HG02885 (cell line): ENCODE data around the gene ARHGAP24.
"Not testable (repeated sequence)": the region's sequence is repeated elsewhere in the genome, so short reads cannot be mapped to it uniquely, and the experiment has no call there.

Source experiments
- ATAC-seq: cut with Tn5 transposase; IDR thresholded peaks from one replicate; pipeline ENCODE4 v1.9.1; 2021; ENCODE audit warnings: mild to moderate bottlenecking; ENCODE audit not compliant: unreplicated experiment, poor library complexity

Gene ARHGAP24

GRCh38 chr4:85929961-85930665, 455.2 kb downstream of the ARHGAP24 start:
- no peak for ATAC-seq

GRCh38 chr4:85932500-85933290, 457.7 kb downstream of the ARHGAP24 start:
- ATAC-seq, result no peak

GRCh38 chr4:85933291-85933640, 458.3 kb downstream of the ARHGAP24 start:
- no peak for ATAC-seq

GRCh38 chr4:85937507-85937906, 462.6 kb downstream of the ARHGAP24 start:
- no peak for ATAC-seq

- no peak for ATAC-seq
Observed at GRCh38 chr4:85938062-85938461, 463.1 kb downstream of the ARHGAP24 start.

- no peak for ATAC-seq
Observed at GRCh38 chr4:85938902-85939301, 464.0 kb downstream of the ARHGAP24 start.

- ATAC-seq, result no peak
Observed at GRCh38 chr4:85939595-85939994, 464.6 kb downstream of the ARHGAP24 start.

GRCh38 chr4:85940151-85940550, 465.2 kb downstream of the ARHGAP24 start:
- no peak for ATAC-seq

GRCh38 chr4:85942107-85942506, 467.2 kb downstream of the ARHGAP24 start:
- no peak for ATAC-seq

GRCh38 chr4:85946821-85947220, 471.9 kb downstream of the ARHGAP24 start:
- ATAC-seq, result no peak

GRCh38 chr4:85951099-85951498, 476.1 kb downstream of the ARHGAP24 start:
- no peak for ATAC-seq

- no peak for ATAC-seq
Observed at GRCh38 chr4:85952528-85952927, 477.6 kb downstream of the ARHGAP24 start.

GRCh38 chr4:85952972-85953650, 478.2 kb downstream of the ARHGAP24 start:
- no peak for ATAC-seq

GRCh38 chr4:85953651-85954018, 478.7 kb downstream of the ARHGAP24 start:
- ATAC-seq, result no peak

- ATAC-seq, result no peak
Observed at GRCh38 chr4:85955620-85956292, 480.8 kb downstream of the ARHGAP24 start.

- ATAC-seq, result no peak
Observed at GRCh38 chr4:85956293-85956945, 481.5 kb downstream of the ARHGAP24 start.

GRCh38 chr4:85961887-85962286, 486.9 kb downstream of the ARHGAP24 start:
- no peak for ATAC-seq

- ATAC-seq, result no peak
Observed at GRCh38 chr4:85963231-85963630, 488.3 kb downstream of the ARHGAP24 start.

- no peak for ATAC-seq
Observed at GRCh38 chr4:85964298-85964697, 489.3 kb downstream of the ARHGAP24 start.

GRCh38 chr4:85965017-85965416, 490.1 kb downstream of the ARHGAP24 start:
- ATAC-seq, result not testable (repeated sequence)
